Stimulated activated CD8-positive, alpha-beta memory T cell treated with anti-CD3 and anti-CD28 coated beads, Interleukin-12 subunit alpha, Interleukin-12 subunit beta, amount 100 ng/mL, for 4 hours (primary cell): ENCODE data around the gene SLC9C2.
"Not testable (repeated sequence)": the region's sequence is repeated elsewhere in the genome, so short reads cannot be mapped to it uniquely, and the experiment has no call there.

Experiments used
- DNase-seq: peaks from one replicate; pipeline ENCODE4 v3.0.0-alpha.2; 2020; ENCODE audit warnings: low read depth

Gene SLC9C2

GRCh38 chr1:173581383-173582079 lies 21.3 kb downstream of the SLC9C2 start:
- no peak for DNase-seq

GRCh38 chr1:173580658-173581057 lies 22.2 kb downstream of the SLC9C2 start:
- DNase-seq: no peak

- DNase-seq: no peak
These were observed 22.8 kb downstream of the SLC9C2 start for GRCh38 chr1:173580071-173580470.

- no peak for DNase-seq
These were observed 29.3 kb downstream of the SLC9C2 start for GRCh38 chr1:173573596-173573995.

- DNase-seq: no peak
These were observed 30.5 kb downstream of the SLC9C2 start for GRCh38 chr1:173572201-173572873.

- DNase-seq: no peak
These were observed 32.4 kb downstream of the SLC9C2 start for GRCh38 chr1:173570370-173571007.

- no peak for DNase-seq
These were observed 34.4 kb downstream of the SLC9C2 start for GRCh38 chr1:173568483-173568882.

GRCh38 chr1:173563846-173564245 lies 39.0 kb downstream of the SLC9C2 start:
- not testable (repeated sequence) for DNase-seq

GRCh38 chr1:173562813-173563212 lies 40.1 kb downstream of the SLC9C2 start:
- no peak for DNase-seq

GRCh38 chr1:173561263-173561662 lies 41.6 kb downstream of the SLC9C2 start:
- no peak for DNase-seq

GRCh38 chr1:173560285-173560880 lies 42.5 kb downstream of the SLC9C2 start:
- no peak for DNase-seq

- no peak for DNase-seq
These were observed 47.1 kb downstream of the SLC9C2 start for GRCh38 chr1:173555651-173556305.

GRCh38 chr1:173554541-173555250 lies 48.2 kb downstream of the SLC9C2 start:
- no peak for DNase-seq

GRCh38 chr1:173554089-173554488 lies 48.8 kb downstream of the SLC9C2 start:
- no peak for DNase-seq

GRCh38 chr1:173553312-173553711 lies 49.6 kb downstream of the SLC9C2 start:
- no peak for DNase-seq

GRCh38 chr1:173551699-173552098 lies 51.2 kb downstream of the SLC9C2 start:
- no peak for DNase-seq

GRCh38 chr1:173549813-173550212 lies 53.1 kb downstream of the SLC9C2 start:
- no peak for DNase-seq

GRCh38 chr1:173545688-173546087 lies 57.2 kb downstream of the SLC9C2 start:
- no peak for DNase-seq

GRCh38 chr1:173536223-173536622 lies 66.6 kb downstream of the SLC9C2 start:
- DNase-seq: no peak

- no peak for DNase-seq
These were observed 70.6 kb downstream of the SLC9C2 start for GRCh38 chr1:173532237-173532636.

GRCh38 chr1:173530795-173531693 lies 71.8 kb downstream of the SLC9C2 start:
- DNase-seq: no peak
